Natural killer cell (primary cell): ENCODE measurements around the gene IL1RAPL2. TPM values are rescaled to one million over a fixed set of nuclear protein-coding genes. Genes with fewer than 3 reads are reported as not detected.

Experiments
- ATAC-seq, 3 donors: fragments of 150-1000 bp in 2 of 3; fragments of 200-7000 bp in 1 of 3; cut with Tn5 transposase; 1 replicate in 1 of 3; 2 replicates in 2 of 3; pipeline ENCODE4 v1.10.0; 2021; ENCODE audit warnings: mild to moderate bottlenecking in 2 of 3, moderate library complexity in 2 of 3
- DNase-seq, 2 donors: peaks; one replicate each; pipeline versions ENCODE4 v3.0.0 to v3.0.0-alpha.2; 2013 to 2021; ENCODE audit warnings: mixed read lengths in 1 of 2
- H3K27ac ChIP-seq: one replicate; pipeline ENCODE4 v1.5.1; 2013; ENCODE audit warnings: mild to moderate bottlenecking, low read length
- H3K27me3 ChIP-seq: one replicate; pipeline ENCODE4 v1.6.1; 2013; ENCODE audit warnings: low read length; ENCODE audit not compliant: control insufficient read depth, insufficient read depth
- H3K36me3 ChIP-seq: one replicate; pipeline ENCODE4 v1.6.1; 2013; ENCODE audit warnings: low read length; ENCODE audit not compliant: control insufficient read depth, insufficient read depth
- H3K4me1 ChIP-seq: one replicate; pipeline ENCODE4 v1.6.1; 2013; ENCODE audit warnings: low read length; ENCODE audit not compliant: control insufficient read depth, insufficient read depth
- H3K4me3 ChIP-seq: one replicate; pipeline ENCODE4 v1.5.1; 2013; ENCODE audit warnings: low read length
- H3K9me3 ChIP-seq: one replicate; pipeline ENCODE4 v1.6.1; 2013; ENCODE audit warnings: low read length; ENCODE audit not compliant: control insufficient read depth, insufficient read depth
- H3K27ac Mint-ChIP-seq, 2 donors: one replicate each; pipeline ENCODE4 v1.8.0; 2022; ENCODE audit warnings: mild to moderate bottlenecking in 2 of 2, mixed read lengths in 2 of 2, moderate library complexity in 1 of 2
- H3K27me3 Mint-ChIP-seq, 2 donors: one replicate each; pipeline ENCODE4 v1.8.0; 2022; ENCODE audit warnings: low read depth in 2 of 2, mixed read lengths in 2 of 2
- H3K36me3 Mint-ChIP-seq: one replicate; pipeline ENCODE4 v1.8.0; 2022; ENCODE audit warnings: mixed read lengths
- H3K4me1 Mint-ChIP-seq, 2 donors: one replicate each; pipeline ENCODE4 v1.8.0; 2022; ENCODE audit warnings: mixed read lengths in 2 of 2
- H3K4me3 Mint-ChIP-seq: one replicate; pipeline ENCODE4 v1.8.0; 2022; ENCODE audit warnings: mild to moderate bottlenecking, moderate library complexity, mixed read lengths
- H3K9me3 Mint-ChIP-seq, 2 donors: one replicate each; pipeline ENCODE4 v1.8.0; 2022; ENCODE audit warnings: mixed read lengths in 2 of 2
- WGBS: methylation state at CpG from one replicate; pipeline ENCODE4 v1.1.7; 2013; ENCODE audit warnings: missing lambda C conversion rate; ENCODE audit not compliant: insufficient coverage; 5-methylcytosine and 5-hydroxymethylcytosine counted together
- intact Hi-C: fragments of 100-400 bp; cut with micrococcal nuclease; formaldehyde crosslinking; loops from one replicate; pipeline ENCODE4 v1.14.2; 2022
- total RNA-seq, 4 donors: library from RNA; stranded (reverse); fragments of 120-200 nt in 1 of 4; gene quantifications; one replicate each; pipeline versions ENCODE4 v1.2.3 to v1.2.4, GENCODE V29; 2013 to 2022
- TF ChIP-seq, protein P1 (sequence below): fragments of 200-600 bp; IDR thresholded peaks from one replicate; pipeline ENCODE4 v1.8.0; 2022; ENCODE audit warnings: antibody characterized with exemption

The IL1RAPL2 gene
- total RNA-seq, 3 donors from 2014 or later (not counting 1 experiment from before 2014, with no cell fraction given): not detected

DNA sequence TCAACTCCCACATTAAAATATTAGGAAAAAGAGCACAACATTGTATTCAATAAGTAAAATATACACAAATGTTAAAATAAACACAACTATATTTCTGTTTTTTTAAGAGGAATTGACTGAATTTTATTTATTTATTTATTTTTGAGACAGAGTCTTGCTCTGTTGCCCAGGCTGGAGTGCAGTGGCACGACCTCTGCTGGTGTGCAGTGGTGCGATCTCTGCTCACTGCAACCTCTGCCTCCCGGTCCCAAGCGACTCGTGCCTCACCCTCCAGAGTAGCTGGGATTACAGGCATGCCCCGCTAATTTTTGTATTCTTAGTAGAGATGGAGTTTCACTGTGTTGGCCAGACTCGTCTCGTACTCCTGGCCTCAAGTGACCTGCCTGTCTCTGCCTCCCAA lies 623.1 kb downstream of the IL1RAPL2 start:
- ATAC-seq: no peak
- no peak for DNase-seq
- no peaks in the 10 kb centered on the region for H3K4me1 ChIP-seq
- Mint-ChIP-seq H3K9me3 (no peaks in the 10 kb centered on the region), H3K4me3 (no peak overlapping the region), H3K27ac (no peak overlapping the region), H3K4me1 (no peaks in the 10 kb centered on the region), H3K27me3 (no peaks in the 10 kb centered on the region), H3K36me3 (no peaks in the 10 kb centered on the region)
- TF ChIP-seq, protein P1, sequence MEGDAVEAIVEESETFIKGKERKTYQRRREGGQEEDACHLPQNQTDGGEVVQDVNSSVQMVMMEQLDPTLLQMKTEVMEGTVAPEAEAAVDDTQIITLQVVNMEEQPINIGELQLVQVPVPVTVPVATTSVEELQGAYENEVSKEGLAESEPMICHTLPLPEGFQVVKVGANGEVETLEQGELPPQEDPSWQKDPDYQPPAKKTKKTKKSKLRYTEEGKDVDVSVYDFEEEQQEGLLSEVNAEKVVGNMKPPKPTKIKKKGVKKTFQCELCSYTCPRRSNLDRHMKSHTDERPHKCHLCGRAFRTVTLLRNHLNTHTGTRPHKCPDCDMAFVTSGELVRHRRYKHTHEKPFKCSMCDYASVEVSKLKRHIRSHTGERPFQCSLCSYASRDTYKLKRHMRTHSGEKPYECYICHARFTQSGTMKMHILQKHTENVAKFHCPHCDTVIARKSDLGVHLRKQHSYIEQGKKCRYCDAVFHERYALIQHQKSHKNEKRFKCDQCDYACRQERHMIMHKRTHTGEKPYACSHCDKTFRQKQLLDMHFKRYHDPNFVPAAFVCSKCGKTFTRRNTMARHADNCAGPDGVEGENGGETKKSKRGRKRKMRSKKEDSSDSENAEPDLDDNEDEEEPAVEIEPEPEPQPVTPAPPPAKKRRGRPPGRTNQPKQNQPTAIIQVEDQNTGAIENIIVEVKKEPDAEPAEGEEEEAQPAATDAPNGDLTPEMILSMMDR: no peak
- no peaks in the 10 kb centered on the region for H3K36me3 ChIP-seq
- intact Hi-C loops: no loop called here
- no peaks in the 10 kb centered on the region for H3K27me3 ChIP-seq
- WGBS: 87% methylated on average over 6 of the region's 8 CpGs
- H3K27ac ChIP-seq: no peak overlapping the region
- no peak overlapping the region for H3K4me3 ChIP-seq
- no peaks in the 10 kb centered on the region for H3K9me3 ChIP-seq

DNA sequence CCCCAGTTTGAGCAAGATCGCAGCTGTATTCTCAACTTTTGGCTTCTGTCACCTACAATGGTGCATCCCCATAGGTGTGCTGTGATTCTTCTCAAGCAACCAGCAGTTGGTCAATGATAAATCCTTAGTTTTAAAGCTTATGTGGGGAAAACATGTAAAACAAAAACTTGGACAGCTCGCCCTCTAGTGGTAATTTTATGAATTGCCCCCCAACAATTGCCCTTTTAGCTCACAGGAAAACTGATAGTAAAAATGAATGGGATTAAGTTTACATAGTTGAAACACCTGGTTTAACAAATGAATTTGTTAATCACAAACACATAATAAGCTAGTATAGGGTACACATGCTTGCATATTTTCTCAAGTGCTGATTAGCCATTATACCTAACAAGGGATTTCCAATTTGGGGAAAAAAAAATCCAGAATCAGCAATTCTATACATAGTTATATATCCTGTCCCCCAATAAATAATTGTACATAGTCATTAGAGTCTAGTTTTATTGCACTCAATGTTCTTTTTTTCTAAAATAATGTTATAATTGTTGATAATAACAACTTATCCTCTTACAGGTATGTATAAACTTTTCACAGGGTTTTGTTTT lies 624.4 kb downstream of the IL1RAPL2 start:
- Histone ChIP-seq H3K4me3 (no peak overlapping the region), H3K36me3 (no peaks in the 10 kb centered on the region), H3K27me3 (no peaks in the 10 kb centered on the region), H3K27ac (no peak overlapping the region), H3K4me1 (no peaks in the 10 kb centered on the region), H3K9me3 (no peaks in the 10 kb centered on the region)
- TF ChIP-seq, protein P1: peak; percentile 31
- intact Hi-C loops: no loop called here
- Mint-ChIP-seq H3K4me3 (no peak overlapping the region), H3K9me3 (no peaks in the 10 kb centered on the region), H3K27ac (no peak overlapping the region), H3K4me1 (no peaks in the 10 kb centered on the region), H3K36me3 (no peaks in the 10 kb centered on the region), H3K27me3 (no peaks in the 10 kb centered on the region)
- DNase-seq (peak in 1 of 2 donors; percentile 8), ATAC-seq (no peak)
- WGBS: 0% methylated on average over 1 of the region's 2 CpGs

DNA sequence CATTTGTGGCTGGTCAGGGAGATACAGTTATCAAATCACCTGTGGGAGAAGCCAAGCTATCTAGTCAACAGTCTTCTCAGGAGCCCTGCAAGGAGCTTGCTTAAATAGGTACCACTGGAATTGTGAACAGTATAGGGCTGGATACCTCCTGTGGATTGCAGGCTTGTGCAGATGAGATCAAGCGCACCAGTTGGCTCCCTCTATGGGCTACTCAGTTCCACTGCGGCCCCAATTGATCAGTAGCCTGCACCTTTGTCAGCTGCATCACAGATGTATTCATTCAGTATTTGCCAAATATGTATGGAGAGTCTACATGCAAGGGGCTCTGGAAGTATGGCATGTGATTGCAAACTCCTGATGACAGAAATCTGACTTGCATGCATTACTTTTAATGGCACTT lies 625.9 kb downstream of the IL1RAPL2 start:
- Histone ChIP-seq H3K9me3 (no peaks in the 10 kb centered on the region), H3K4me3 (no peak overlapping the region), H3K4me1 (no peaks in the 10 kb centered on the region), H3K27ac (no peak overlapping the region), H3K36me3 (no peaks in the 10 kb centered on the region), H3K27me3 (no peaks in the 10 kb centered on the region)
- 53% methylated on average over 2 of the region's 2 CpGs for WGBS
- DNase-seq (no peak), ATAC-seq (no peak)
- Mint-ChIP-seq H3K27me3 (no peaks in the 10 kb centered on the region), H3K27ac (no peak overlapping the region), H3K4me1 (no peaks in the 10 kb centered on the region), H3K9me3 (no peaks in the 10 kb centered on the region), H3K36me3 (no peaks in the 10 kb centered on the region), H3K4me3 (no peak overlapping the region)
- TF ChIP-seq, protein P1: no peak
- intact Hi-C loops: no loop called here

DNA sequence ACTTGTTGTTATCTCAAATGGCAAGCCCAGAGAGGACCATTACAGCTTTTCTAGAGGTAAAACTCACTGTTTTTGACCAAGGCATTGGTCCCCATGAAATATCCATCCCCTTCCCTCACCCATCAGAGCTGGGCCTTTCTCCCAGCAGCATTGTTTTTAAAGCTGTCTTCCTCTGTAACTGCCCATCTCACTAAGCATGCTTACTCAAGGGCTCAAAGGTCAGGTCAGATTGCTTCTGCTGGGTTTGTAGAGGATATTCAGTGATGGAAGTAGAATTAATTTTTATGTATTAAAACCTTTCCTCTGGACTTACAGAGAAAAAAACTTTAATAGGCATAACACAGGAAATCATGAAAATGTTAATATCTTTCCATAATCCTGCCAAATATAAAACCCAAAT lies 643.4 kb downstream of the IL1RAPL2 start:
- TF ChIP-seq, protein P1: no peak
- Mint-ChIP-seq H3K4me3 (no peak overlapping the region), H3K27ac (no peak overlapping the region), H3K36me3 (no peaks in the 10 kb centered on the region), H3K9me3 (no peaks in the 10 kb centered on the region), H3K27me3 (no peaks in the 10 kb centered on the region), H3K4me1 (no peaks in the 10 kb centered on the region)
- DNase-seq (no peak), ATAC-seq (no peak)
- Histone ChIP-seq H3K27me3 (no peaks in the 10 kb centered on the region), H3K27ac (no peak overlapping the region), H3K36me3 (no peaks in the 10 kb centered on the region), H3K4me1 (no peaks in the 10 kb centered on the region), H3K4me3 (no peak overlapping the region), H3K9me3 (no peaks in the 10 kb centered on the region)
- intact Hi-C loops: no loop called here
